ENCODE results near the gene ANKRD40CL.

DNA sequence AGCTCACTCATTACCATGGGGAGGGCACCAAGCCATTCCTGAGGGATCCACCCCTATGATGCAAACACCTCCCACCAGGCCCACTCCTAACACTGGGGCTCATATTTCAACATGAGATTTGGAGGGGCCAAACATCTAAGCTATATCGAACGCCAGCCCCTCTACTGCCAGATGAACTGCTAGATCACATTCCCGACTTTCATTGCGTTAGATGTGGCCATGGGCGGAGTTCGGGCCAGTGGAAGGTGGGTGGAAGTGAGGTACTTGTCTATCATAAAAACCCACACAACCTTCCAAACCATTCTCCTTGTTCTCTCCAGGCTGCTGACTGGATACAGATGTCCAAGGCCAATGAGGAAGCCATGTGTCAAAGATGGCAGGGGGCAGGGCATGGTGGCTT is 27.0 kb upstream of the ANKRD40CL start:
- TF ChIP-seq, protein P1, sequence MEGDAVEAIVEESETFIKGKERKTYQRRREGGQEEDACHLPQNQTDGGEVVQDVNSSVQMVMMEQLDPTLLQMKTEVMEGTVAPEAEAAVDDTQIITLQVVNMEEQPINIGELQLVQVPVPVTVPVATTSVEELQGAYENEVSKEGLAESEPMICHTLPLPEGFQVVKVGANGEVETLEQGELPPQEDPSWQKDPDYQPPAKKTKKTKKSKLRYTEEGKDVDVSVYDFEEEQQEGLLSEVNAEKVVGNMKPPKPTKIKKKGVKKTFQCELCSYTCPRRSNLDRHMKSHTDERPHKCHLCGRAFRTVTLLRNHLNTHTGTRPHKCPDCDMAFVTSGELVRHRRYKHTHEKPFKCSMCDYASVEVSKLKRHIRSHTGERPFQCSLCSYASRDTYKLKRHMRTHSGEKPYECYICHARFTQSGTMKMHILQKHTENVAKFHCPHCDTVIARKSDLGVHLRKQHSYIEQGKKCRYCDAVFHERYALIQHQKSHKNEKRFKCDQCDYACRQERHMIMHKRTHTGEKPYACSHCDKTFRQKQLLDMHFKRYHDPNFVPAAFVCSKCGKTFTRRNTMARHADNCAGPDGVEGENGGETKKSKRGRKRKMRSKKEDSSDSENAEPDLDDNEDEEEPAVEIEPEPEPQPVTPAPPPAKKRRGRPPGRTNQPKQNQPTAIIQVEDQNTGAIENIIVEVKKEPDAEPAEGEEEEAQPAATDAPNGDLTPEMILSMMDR (IDR thresholded peaks at IDR 0.05): no peak
- TF ChIP-seq POLR2A (IDR thresholded peaks at IDR 0.05): no peak
- no peak for TF ChIP-seq EP300 (IDR thresholded peaks at IDR 0.05)

All from ovary (tissue), 3 donors.